22Rv1 (cell line): ENCODE data around the gene BRK1.
"Not testable (repeated sequence)": the region's sequence is repeated elsewhere in the genome, so short reads cannot be mapped to it uniquely, and the experiment has no call there.

Source experiments
- H3K27ac ChIP-seq: fragments of 450-650 bp; 2 replicates; pipeline ENCODE4 v1.5.1; 2017
- CTCF ChIP-seq: fragments of 450-650 bp; IDR thresholded peaks from 2 replicates; pipeline ENCODE4 v1.5.1; 2017; ENCODE audit warnings: mild to moderate bottlenecking
- ZFX ChIP-seq: fragments of 450-650 bp; IDR thresholded peaks from 2 replicates; pipeline ENCODE4 v1.6.1; 2017; ENCODE audit warnings: antibody characterized with exemption, borderline replicate concordance

Gene BRK1

GRCh38 chr3:10160925-10161324 is 45.5 kb downstream of the BRK1 start:
- TF ChIP-seq CTCF (no peak), ZFX (no peak)
- H3K27ac ChIP-seq: no peak overlapping the region

- TF ChIP-seq ZFX (no peak), CTCF (no peak)
- H3K27ac ChIP-seq: no peak overlapping the region
Observed at GRCh38 chr3:10162185-10162584, 46.7 kb downstream of the BRK1 start.

GRCh38 chr3:10164201-10164545 is 48.7 kb downstream of the BRK1 start:
- not testable (repeated sequence) for H3K27ac ChIP-seq

GRCh38 chr3:10164546-10165393 is 49.3 kb downstream of the BRK1 start, which contains the start of gene IRAK2:
Gene IRAK2 (plus strand): TSS chr3:10164919. CDS start chr3:10164955, 36 bp downstream.
- TF ChIP-seq CTCF (peak; percentile 95), ZFX (no peak)
- H3K27ac ChIP-seq: no peak within 1 kb of the TSS

GRCh38 chr3:10166213-10166604 is 50.7 kb downstream of the BRK1 start:
- H3K27ac ChIP-seq: no peak overlapping the region

GRCh38 chr3:10169000-10169496 is 53.6 kb downstream of the BRK1 start:
- H3K27ac ChIP-seq: no peak overlapping the region
- 0 out of 2 replicates have a peak, but pooled peaks have one; percentile 17 for TF ChIP-seq CTCF
- no peak for TF ChIP-seq ZFX

More at GRCh38 chr3:10166213-10166604, 50.7 kb downstream of the BRK1 start:
- no peak for TF ChIP-seq ZFX
- no peak for TF ChIP-seq CTCF

GRCh38 chr3:10170915-10171478 is 55.5 kb downstream of the BRK1 start:
- TF ChIP-seq ZFX: no peak
- no peak for TF ChIP-seq CTCF
- H3K27ac ChIP-seq: no peak overlapping the region
